GM23338 (cell line): Measurements from ENCODE around the gene ARHGAP19.

Source experiments
- CREB1 ChIP-seq: fragments of 250-450 bp; sonication (Bioruptor Pico); IDR thresholded peaks from 2 replicates; pipeline ENCODE4 v1.5.0; 2020; ENCODE audit warnings: low read depth, mild to moderate bottlenecking, moderate library complexity
- EZH2 ChIP-seq: fragments of 200-600 bp; sonication (generic); IDR thresholded peaks from one replicate; pipeline ENCODE4 v1.8.0; 2017; ENCODE audit warnings: antibody characterized with exemption, mild to moderate bottlenecking, low read depth; ENCODE audit not compliant: unreplicated experiment
- EZH2phosphoT487 ChIP-seq: fragments of 200-600 bp; sonication (generic); IDR thresholded peaks from one replicate; pipeline ENCODE4 v1.8.1; 2018; ENCODE audit warnings: antibody characterized with exemption; ENCODE audit not compliant: unreplicated experiment
- JUNB ChIP-seq: IDR thresholded peaks from one replicate; pipeline ENCODE4 v1.6.1; 2016; ENCODE audit warnings: antibody characterized with exemption; ENCODE audit not compliant: unreplicated experiment
- NANOG ChIP-seq: IDR thresholded peaks from 2 replicates; pipeline ENCODE4 v1.6.1; 2016; ENCODE audit warnings: antibody characterized with exemption, borderline replicate concordance
- POLR2AphosphoS5 ChIP-seq: IDR thresholded peaks from 2 replicates; pipeline ENCODE4 v1.6.1; 2016; ENCODE audit warnings: antibody characterized with exemption, low read depth
- STAT1 ChIP-seq: IDR thresholded peaks from one replicate; pipeline ENCODE4 v1.6.1; 2016; ENCODE audit warnings: antibody characterized with exemption; ENCODE audit not compliant: unreplicated experiment
- ZNF114 ChIP-seq: fragments of 250-450 bp; sonication (Bioruptor Pico); IDR thresholded peaks from 2 replicates; pipeline ENCODE4 v1.5.0; 2020; ENCODE audit warnings: mild to moderate bottlenecking, moderate library complexity
- ZNF331 ChIP-seq: fragments of 250-450 bp; sonication (Bioruptor Pico); IDR thresholded peaks from 2 replicates; pipeline ENCODE4 v1.5.0; 2020; ENCODE audit warnings: low read depth, mild to moderate bottlenecking, moderate library complexity
- TF ChIP-seq, protein P1 (sequence below), 2 experiments: fragments of 200-600 bp in 1 of 2; sonication (generic) in 1 of 2; conservative IDR thresholded peaks; 2 replicates each; pipeline versions ENCODE4 v1.5.1 to v1.6.1; 2016 to 2017; ENCODE audit warnings: antibody characterized with exemption in 2 of 2, low read depth in 2 of 2, mild to moderate bottlenecking in 2 of 2, moderate library complexity in 1 of 2
- TF ChIP-seq, protein P2 (sequence below): IDR thresholded peaks from one replicate; pipeline ENCODE4 v1.6.1; 2018; ENCODE audit warnings: antibody characterized with exemption; ENCODE audit not compliant: unreplicated experiment
- TF ChIP-seq, protein P3 (sequence below): IDR thresholded peaks from 2 replicates; pipeline ENCODE4 v1.6.1; 2016; ENCODE audit warnings: antibody characterized with exemption
- TF ChIP-seq, protein P4 (sequence below): fragments of 250-450 bp; sonication (Bioruptor Pico); IDR thresholded peaks from 2 replicates; pipeline ENCODE4 v1.5.0; 2020; ENCODE audit warnings: mild to moderate bottlenecking, moderate library complexity

DNA sequence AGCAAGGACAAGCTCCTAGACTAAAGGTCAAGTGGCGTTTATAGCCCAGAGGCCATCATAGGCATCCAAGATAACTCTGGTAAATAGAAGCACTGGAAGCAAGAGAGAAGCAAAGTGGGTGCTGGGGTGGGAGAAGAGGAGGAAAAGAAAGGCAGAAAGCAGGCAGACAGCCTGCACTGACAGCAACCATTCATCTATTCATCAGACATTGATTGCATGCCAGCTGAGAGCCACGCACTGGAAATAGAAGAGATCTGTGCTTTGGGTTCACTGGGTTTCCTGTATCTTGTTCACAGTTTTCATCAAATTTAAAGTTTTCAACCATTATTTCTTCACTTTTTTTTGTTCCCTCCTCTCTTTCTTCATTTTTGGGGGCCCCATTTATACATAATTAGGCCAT is 102.0 kb downstream of the ARHGAP19 start:
- TF ChIP-seq EZH2 (no peak), POLR2AphosphoS5 (no peak), EZH2phosphoT487 (no peak), ZNF331 (CRISPR knock-in tag) (no peak), CREB1 (no peak), ZNF114 (CRISPR knock-in tag) (no peak), STAT1 (no peak), JUNB (no peak), NANOG (no peak)
- TF ChIP-seq, protein P1, sequence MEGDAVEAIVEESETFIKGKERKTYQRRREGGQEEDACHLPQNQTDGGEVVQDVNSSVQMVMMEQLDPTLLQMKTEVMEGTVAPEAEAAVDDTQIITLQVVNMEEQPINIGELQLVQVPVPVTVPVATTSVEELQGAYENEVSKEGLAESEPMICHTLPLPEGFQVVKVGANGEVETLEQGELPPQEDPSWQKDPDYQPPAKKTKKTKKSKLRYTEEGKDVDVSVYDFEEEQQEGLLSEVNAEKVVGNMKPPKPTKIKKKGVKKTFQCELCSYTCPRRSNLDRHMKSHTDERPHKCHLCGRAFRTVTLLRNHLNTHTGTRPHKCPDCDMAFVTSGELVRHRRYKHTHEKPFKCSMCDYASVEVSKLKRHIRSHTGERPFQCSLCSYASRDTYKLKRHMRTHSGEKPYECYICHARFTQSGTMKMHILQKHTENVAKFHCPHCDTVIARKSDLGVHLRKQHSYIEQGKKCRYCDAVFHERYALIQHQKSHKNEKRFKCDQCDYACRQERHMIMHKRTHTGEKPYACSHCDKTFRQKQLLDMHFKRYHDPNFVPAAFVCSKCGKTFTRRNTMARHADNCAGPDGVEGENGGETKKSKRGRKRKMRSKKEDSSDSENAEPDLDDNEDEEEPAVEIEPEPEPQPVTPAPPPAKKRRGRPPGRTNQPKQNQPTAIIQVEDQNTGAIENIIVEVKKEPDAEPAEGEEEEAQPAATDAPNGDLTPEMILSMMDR (conservative IDR thresholded peaks at IDR 0.05; ENCODE audit: low read depth in 2 of 2), result no peak
- TF ChIP-seq, protein P2, sequence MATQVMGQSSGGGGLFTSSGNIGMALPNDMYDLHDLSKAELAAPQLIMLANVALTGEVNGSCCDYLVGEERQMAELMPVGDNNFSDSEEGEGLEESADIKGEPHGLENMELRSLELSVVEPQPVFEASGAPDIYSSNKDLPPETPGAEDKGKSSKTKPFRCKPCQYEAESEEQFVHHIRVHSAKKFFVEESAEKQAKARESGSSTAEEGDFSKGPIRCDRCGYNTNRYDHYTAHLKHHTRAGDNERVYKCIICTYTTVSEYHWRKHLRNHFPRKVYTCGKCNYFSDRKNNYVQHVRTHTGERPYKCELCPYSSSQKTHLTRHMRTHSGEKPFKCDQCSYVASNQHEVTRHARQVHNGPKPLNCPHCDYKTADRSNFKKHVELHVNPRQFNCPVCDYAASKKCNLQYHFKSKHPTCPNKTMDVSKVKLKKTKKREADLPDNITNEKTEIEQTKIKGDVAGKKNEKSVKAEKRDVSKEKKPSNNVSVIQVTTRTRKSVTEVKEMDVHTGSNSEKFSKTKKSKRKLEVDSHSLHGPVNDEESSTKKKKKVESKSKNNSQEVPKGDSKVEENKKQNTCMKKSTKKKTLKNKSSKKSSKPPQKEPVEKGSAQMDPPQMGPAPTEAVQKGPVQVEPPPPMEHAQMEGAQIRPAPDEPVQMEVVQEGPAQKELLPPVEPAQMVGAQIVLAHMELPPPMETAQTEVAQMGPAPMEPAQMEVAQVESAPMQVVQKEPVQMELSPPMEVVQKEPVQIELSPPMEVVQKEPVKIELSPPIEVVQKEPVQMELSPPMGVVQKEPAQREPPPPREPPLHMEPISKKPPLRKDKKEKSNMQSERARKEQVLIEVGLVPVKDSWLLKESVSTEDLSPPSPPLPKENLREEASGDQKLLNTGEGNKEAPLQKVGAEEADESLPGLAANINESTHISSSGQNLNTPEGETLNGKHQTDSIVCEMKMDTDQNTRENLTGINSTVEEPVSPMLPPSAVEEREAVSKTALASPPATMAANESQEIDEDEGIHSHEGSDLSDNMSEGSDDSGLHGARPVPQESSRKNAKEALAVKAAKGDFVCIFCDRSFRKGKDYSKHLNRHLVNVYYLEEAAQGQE, result no peak
- TF ChIP-seq, protein P3, sequence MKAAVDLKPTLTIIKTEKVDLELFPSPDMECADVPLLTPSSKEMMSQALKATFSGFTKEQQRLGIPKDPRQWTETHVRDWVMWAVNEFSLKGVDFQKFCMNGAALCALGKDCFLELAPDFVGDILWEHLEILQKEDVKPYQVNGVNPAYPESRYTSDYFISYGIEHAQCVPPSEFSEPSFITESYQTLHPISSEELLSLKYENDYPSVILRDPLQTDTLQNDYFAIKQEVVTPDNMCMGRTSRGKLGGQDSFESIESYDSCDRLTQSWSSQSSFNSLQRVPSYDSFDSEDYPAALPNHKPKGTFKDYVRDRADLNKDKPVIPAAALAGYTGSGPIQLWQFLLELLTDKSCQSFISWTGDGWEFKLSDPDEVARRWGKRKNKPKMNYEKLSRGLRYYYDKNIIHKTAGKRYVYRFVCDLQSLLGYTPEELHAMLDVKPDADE, result no peak
- TF ChIP-seq, protein P4, sequence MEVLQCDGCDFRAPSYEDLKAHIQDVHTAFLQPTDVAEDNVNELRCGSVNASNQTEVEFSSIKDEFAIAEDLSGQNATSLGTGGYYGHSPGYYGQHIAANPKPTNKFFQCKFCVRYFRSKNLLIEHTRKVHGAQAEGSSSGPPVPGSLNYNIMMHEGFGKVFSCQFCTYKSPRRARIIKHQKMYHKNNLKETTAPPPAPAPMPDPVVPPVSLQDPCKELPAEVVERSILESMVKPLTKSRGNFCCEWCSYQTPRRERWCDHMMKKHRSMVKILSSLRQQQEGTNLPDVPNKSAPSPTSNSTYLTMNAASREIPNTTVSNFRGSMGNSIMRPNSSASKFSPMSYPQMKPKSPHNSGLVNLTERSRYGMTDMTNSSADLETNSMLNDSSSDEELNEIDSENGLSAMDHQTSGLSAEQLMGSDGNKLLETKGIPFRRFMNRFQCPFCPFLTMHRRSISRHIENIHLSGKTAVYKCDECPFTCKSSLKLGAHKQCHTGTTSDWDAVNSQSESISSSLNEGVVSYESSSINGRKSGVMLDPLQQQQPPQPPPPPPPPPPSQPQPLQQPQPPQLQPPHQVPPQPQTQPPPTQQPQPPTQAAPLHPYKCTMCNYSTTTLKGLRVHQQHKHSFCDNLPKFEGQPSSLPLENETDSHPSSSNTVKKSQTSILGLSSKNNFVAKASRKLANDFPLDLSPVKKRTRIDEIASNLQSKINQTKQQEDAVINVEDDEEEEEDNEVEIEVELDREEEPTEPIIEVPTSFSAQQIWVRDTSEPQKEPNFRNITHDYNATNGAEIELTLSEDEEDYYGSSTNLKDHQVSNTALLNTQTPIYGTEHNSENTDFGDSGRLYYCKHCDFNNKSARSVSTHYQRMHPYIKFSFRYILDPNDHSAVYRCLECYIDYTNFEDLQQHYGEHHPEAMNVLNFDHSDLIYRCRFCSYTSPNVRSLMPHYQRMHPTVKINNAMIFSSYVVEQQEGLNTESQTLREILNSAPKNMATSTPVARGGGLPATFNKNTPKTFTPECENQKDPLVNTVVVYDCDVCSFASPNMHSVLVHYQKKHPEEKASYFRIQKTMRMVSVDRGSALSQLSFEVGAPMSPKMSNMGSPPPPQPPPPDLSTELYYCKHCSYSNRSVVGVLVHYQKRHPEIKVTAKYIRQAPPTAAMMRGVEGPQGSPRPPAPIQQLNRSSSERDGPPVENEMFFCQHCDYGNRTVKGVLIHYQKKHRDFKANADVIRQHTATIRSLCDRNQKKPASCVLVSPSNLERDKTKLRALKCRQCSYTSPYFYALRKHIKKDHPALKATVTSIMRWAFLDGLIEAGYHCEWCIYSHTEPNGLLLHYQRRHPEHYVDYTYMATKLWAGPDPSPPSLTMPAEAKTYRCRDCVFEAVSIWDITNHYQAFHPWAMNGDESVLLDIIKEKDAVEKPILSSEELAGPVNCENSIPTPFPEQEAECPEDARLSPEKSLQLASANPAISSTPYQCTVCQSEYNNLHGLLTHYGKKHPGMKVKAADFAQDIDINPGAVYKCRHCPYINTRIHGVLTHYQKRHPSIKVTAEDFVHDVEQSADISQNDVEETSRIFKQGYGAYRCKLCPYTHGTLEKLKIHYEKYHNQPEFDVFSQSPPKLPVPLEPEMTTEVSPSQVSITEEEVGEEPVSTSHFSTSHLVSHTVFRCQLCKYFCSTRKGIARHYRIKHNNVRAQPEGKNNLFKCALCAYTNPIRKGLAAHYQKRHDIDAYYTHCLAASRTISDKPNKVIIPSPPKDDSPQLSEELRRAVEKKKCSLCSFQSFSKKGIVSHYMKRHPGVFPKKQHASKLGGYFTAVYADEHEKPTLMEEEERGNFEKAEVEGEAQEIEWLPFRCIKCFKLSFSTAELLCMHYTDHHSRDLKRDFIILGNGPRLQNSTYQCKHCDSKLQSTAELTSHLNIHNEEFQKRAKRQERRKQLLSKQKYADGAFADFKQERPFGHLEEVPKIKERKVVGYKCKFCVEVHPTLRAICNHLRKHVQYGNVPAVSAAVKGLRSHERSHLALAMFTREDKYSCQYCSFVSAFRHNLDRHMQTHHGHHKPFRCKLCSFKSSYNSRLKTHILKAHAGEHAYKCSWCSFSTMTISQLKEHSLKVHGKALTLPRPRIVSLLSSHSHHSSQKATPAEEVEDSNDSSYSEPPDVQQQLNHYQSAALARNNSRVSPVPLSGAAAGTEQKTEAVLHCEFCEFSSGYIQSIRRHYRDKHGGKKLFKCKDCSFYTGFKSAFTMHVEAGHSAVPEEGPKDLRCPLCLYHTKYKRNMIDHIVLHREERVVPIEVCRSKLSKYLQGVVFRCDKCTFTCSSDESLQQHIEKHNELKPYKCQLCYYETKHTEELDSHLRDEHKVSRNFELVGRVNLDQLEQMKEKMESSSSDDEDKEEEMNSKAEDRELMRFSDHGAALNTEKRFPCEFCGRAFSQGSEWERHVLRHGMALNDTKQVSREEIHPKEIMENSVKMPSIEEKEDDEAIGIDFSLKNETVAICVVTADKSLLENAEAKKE, result no peak
